ENCODE measurements around the gene RPS14.
"Not testable (repeated sequence)": the region's sequence is repeated elsewhere in the genome, so short reads cannot be mapped to it uniquely, and the experiment has no call there.

RPS14 gene

DNA sequence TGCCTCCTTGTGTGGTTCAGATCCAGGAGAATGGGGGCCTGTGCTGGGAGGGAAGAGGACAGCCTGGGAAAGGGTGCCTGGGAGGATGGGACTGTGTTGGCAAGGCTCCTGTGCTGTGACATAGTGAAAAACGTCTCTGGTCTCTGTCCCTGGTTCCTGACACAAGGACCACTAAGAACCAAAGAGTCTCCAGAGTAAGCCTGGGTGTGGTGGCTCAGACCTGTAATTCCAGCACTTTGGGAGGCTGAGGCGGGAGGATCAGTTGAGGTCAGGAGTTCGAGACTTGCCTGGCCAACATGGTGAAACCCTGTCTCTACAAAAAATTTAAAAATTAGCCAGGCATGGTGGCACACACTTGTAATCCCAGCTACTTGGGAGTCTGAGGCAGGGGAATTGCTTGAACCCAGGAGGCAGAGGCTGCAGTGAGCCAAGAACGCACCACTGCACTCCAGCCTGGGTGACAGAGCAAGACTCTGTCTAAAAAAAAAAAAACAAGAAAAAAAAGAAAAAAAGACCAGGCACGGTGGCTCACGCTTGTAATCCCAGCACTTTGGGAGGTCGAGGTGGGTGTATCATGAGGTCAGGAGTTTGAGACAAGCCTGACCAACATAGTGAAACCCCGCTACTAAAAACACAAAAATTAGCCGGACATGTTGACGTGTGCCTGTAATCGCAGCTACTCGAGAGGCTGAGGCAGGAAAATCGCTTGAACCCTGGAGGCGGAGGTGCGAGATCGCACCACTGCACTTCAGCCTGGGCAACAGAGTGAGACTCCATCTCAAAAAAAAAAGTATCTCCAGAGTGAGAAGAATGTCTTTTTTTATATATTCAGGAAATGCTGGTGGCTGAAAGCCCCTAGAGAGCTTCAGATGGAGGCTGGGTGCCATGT lies 35.4 kb downstream of the RPS14 start:
- H3K4me3 Mint-ChIP-seq, result peak overlapping the region; percentile 96
- peaks cover 41% of the 10 kb centered on the region for H3K4me1 Mint-ChIP-seq
- not testable (repeated sequence) for DNase-seq (ENCODE audit: low spot score in 2 of 2); ATAC-seq; H3K9me3 Mint-ChIP-seq
- H3K36me3 Mint-ChIP-seq, result peaks cover 41% of the 10 kb centered on the region
- H3K27ac Mint-ChIP-seq, result peak overlapping the region; percentile 99

DNA sequence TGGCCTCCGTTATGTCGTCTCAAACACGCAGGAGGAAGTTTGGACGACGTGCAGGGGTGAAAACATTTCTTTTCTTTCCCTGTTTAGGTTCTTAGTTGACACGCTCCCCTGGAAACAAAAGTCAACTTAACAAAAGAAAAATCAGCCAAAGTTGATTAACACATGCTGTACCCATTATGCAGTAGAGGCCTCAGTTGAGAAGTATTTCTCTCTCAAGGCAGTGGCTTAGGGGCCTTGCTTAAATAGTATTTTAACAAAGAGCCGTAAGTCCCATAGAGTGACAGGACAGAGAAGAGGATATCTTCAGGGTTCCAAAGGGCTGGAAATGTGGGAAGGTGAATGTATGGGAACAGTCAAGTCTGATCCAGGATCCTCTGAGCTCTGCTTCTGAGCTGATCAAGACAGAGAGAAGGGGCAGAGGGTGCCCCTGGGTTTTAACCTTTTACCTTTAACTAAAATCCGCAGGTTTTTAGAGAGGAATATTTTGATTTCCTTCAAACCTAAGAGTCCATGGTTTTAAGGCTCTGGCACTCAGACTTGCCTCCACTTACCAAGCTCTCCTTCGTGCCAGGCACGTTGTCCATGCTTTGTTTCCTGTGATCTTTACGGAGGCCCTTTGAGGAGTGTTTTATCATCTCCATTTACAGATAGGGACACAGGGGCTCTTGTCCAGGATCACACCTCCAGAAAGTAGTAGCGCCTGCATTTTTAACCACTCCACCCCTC lies 36.2 kb downstream of the RPS14 start:
- no peak for DNase-seq (ENCODE audit: low spot score in 2 of 2)
- Mint-ChIP-seq H3K9me3 (no peaks in the 10 kb centered on the region), H3K36me3 (peaks cover 49% of the 10 kb centered on the region), H3K27ac (peak overlapping the region; percentile 99), H3K4me1 (peaks cover 44% of the 10 kb centered on the region), H3K4me3 (peak overlapping the region; percentile 96)
- no peak for ATAC-seq

DNA sequence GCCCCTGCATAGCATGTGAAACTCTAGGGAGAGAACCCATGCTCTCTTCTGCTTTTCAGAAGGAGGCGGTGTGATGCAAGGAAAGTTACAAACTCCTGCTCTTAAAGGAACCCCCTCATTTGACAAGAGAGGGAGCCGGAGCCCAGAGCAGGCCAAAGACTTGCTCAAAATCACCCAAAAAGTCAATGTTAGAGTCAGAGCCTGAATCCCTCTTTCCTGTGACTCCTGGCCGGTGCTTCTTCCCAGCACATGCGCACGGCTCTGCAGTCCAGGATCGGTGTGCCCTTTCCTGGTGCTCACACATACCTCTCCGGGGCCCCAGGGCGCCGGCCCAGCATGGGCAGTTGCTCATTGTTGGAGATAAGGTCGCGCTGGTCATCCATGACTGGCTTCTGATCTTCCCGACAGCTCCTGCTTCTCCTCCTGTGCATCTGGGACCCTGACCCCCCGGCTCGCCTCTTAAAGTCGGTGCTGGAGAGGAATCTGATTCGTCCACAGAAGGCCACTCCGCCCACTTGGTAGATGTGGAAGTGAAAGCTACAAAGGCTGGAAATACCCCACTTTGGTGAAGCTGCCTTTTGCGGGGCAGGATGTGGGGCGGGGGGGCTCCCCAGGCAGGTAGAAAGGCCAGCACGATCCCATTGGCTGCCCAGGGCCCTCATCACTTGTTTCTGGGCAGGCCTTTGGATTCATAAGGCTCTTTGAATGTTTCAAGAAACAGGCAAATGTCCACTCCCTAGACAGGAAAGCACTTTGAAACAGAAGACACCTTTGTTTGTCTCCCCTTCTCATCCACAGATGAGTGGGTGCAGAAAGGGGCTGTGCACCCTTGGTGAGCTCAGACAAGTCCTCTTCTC lies 37.0 kb downstream of the RPS14 start, which contains the start of gene CD74:
TSS of gene CD74 (minus strand) at position 592 of the 857 bp plus-strand sequence. CDS start at position 431, 161 bp downstream.
- peak within 1 kb of the TSS; percentile 99 for H3K27ac Mint-ChIP-seq
- ATAC-seq, result peak; percentile 92
- peak within 1 kb of the TSS; percentile 96 for H3K4me3 Mint-ChIP-seq

DNA sequence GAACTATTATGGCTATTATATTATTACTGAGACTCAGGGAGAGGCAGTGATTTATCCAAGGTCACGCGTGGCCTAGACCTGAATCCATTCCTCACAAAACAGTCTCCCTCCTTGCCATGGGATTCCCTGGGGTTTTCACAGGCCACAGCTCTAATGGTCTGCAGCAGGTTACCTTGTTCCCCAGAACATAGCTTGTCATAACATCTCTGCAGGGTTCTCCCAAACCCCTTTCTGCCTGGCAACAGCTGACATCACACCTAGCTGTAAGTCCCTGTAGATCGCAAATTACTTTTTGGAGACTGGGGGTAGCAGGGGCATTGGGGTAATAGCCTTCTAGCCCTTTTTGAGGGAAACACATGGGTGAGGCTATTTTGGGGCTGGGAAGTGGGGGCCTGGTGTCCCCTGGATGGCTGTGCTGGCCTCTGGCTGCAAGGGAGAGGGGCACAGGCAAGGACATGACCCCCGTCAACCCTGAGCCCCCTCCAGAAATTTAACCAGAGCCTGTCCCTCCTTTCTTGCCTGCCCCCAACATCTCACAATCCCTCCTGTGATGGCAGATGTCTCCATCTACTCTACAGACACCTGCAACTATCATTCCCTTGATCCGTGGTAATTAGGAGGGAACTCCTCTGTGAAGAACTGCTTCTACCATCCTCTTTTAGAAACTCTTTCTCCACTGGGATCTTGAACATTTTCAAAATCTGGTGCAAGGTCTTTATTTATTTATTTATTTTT lies 38.1 kb downstream of the RPS14 start:
- DNase-seq (ENCODE audit: low spot score in 2 of 2) (peak; percentile 43 to 87), ATAC-seq (peak; percentile 49)
- H3K27ac Mint-ChIP-seq, result peak overlapping the region; percentile 99
- no peaks in the 10 kb centered on the region for H3K9me3 Mint-ChIP-seq
- peaks cover 56% of the 10 kb centered on the region for H3K4me1 Mint-ChIP-seq
- peaks cover 68% of the 10 kb centered on the region for H3K36me3 Mint-ChIP-seq
- peak overlapping the region; percentile 96 for H3K4me3 Mint-ChIP-seq

More for the DNA sequence above, 37.0 kb downstream of the RPS14 start, which contains the start of gene CD74:
- Mint-ChIP-seq H3K36me3 (peaks cover 57% of the 10 kb centered on the region), H3K4me1 (peaks cover 48% of the 10 kb centered on the region), H3K9me3 (no peaks in the 10 kb centered on the region)
- DNase-seq (ENCODE audit: low spot score in 2 of 2), result peak; percentile 76 to 95

DNA sequence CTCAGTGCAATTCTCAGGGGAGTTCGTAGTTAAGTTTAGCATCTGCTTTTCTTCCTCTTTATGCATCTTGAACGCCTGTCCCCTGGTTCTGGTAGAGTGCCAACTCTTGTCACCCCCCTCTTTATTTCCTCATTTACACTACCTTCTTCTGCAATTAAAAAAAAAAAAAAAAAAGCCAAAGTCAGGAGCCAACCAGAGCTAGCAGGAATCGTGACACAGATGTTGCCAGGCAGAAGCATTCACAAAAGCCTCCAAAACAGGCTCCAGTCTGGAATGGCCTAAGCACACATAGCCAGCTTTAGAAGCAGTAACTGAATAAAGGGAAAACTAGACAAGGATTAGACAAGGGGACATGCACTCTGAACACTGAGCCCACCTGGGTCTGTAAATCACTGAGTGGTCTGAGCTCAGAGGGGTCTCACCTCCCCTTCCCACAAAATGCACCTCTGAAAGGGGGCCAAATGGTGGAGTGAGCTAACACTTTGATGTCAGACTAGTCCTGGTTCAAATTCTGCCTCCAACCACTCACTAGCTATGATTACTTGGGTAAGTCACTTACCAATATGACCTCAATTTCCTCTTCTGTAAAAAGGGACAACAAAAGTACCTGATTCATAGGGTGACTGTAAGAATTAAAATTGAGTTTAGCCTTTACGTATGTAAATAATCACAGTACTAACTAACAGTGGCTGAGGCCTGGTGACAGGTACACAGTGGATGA lies 38.9 kb downstream of the RPS14 start:
- peaks cover 62% of the 10 kb centered on the region for H3K4me1 Mint-ChIP-seq
- ATAC-seq (peak; percentile 57), DNase-seq (ENCODE audit: low spot score in 2 of 2) (peak in 1 of 2 donors; percentile 65)
- H3K9me3 Mint-ChIP-seq, result no peaks in the 10 kb centered on the region
- H3K36me3 Mint-ChIP-seq, result peaks cover 75% of the 10 kb centered on the region
- H3K27ac Mint-ChIP-seq, result peak overlapping the region; percentile 99
- H3K4me3 Mint-ChIP-seq, result peak overlapping the region; percentile 96

DNA sequence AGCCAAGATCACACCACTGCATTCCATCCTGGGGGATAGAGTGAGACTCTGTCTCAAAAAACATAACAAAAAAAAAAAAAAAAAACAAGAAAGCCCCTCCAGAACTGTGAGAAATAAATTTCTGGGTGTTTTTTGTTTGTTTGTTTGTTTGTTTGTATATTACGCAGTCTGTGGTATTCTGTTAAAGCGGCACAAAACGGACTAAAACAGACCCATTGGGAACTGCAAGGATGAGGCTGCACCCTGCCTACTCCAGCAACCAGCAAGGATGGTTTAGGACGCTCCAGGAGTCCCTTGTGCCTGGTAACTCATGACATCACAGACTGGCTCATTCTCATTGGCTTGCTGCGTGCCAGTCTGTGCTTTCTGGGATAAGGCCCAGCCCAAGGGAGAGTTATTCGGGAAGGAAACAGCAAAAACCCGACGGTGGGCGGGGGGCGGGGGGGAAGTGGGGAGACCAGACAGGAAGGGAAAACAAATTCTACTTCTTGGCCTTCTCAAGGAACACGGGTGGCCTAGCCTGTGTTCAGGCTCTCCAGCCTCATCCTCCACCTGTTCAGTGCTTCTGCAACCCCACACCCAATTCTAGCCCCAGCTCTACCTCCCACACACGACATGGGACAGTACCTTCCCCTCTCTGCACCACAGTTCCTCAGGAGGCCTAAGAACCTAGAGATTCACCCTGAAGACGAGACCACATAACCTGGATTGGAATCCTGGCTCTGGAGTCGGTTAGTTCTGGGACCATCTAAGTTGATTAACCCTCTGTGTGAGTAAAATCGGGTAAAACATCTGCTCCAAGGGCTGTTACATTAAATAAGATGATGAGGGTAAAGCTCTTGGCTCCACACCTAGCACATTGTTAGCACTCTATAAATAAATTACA lies 39.7 kb downstream of the RPS14 start:
- Mint-ChIP-seq H3K9me3 (no peaks in the 10 kb centered on the region), H3K4me3 (peak overlapping the region; percentile 96), H3K36me3 (peaks cover 83% of the 10 kb centered on the region), H3K4me1 (peaks cover 62% of the 10 kb centered on the region), H3K27ac (peak overlapping the region; percentile 99)
- DNase-seq (ENCODE audit: low spot score in 2 of 2), result peak; percentile 38 to 76
- peak; percentile 45 for ATAC-seq

DNA sequence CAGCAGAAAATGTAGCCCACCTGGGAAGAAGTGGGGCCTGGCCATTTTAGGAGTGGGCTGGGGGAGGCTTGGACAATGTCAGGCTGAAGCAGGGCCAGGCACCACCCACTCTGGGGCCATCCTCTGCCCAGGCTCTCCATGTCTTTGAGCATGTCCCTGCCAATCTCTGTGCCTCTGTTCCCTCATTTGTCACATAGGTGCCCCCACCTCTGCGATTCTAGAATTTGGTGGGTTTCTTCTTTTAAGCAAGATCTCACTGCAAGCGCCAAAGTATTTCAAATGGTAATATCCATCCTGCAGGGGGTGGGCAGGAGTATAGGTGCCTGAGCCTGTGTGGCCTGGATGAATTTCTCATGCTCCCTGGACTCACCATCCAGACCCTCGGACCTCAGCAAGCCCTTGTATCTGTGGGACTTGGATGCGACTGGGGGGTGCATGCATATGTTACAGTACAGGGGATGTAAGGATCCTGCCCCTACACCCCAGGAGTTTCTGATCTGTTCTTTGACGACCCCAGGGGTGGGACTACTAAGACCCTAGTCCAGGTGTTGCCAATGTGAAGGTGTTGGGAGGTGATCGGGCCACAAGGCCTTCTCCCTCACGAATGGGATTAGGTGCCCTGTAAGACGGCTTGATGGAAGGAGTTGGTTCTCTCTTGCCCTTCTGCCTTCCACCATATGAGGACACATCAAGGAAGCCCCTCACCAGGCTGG lies 41.2 kb downstream of the RPS14 start:
- Mint-ChIP-seq H3K27ac (peak overlapping the region; percentile 99), H3K4me3 (peak overlapping the region; percentile 96), H3K9me3 (no peaks in the 10 kb centered on the region), H3K4me1 (peaks cover 57% of the 10 kb centered on the region), H3K36me3 (peaks cover 98% of the 10 kb centered on the region)
- DNase-seq (ENCODE audit: low spot score in 2 of 2) (no peak), ATAC-seq (no peak)

DNA sequence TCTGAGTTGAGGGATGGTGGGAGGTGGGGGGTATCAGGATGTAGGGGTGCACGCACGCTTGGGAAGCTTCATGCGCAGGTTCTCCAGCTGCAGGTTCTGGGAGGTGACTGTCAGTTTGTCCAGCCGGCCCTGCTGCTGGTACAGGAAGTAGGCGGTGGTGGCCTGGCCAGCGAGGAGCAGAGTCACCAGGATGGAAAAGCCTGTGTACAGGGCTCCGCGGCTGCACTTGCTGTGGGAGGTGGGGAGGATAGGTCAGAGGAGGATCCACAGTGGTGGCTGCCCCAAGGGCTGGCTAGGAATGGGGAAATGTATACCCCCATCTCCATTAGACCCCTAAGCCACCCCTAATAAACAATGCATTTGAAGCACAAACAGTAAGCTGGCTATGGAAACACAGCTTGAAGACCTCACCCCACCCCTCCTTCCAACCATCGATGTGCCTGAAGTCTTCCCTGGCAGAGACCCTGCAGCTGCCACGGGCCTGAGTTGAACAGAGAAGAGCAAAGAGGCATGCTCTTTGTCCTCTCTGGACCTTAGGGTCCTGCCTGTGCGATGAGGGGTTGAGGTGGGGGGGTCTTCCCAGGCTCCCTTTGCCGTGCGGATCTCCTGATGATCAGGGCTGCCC lies 42.3 kb downstream of the RPS14 start:
- DNase-seq (ENCODE audit: low spot score in 2 of 2), result no peak
- Mint-ChIP-seq H3K36me3 (peaks cover 99% of the 10 kb centered on the region), H3K9me3 (no peaks in the 10 kb centered on the region), H3K4me3 (no peak overlapping the region), H3K4me1 (peaks cover 51% of the 10 kb centered on the region), H3K27ac (peak overlapping the region; percentile 83)
- no peak for ATAC-seq

DNA sequence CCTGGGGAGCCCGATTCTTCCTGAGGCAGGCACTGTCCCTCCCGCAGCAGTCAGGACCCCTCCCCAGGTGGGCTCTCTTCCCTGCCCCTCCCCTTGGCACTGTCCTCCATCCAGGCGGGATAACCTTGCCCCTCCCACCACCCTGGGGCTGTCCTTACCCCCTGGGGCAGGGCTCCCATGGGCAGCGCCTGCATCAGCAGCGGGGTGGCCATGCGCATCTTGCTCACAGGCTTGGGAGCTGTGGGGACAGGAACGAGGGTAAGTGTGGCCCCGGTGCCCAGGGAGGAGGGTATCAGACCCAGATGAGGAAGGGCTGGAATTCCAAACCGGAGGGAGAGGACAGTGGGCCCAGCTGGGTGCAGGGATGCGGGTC lies 42.8 kb downstream of the RPS14 start:
- H3K36me3 Mint-ChIP-seq, result peaks cover 99% of the 10 kb centered on the region
- H3K4me1 Mint-ChIP-seq, result peaks cover 52% of the 10 kb centered on the region
- no peak for ATAC-seq
- no peak for DNase-seq (ENCODE audit: low spot score in 2 of 2)
- no peak overlapping the region for H3K4me3 Mint-ChIP-seq
- H3K27ac Mint-ChIP-seq, result peak overlapping the region; percentile 83
- no peaks in the 10 kb centered on the region for H3K9me3 Mint-ChIP-seq

DNA sequence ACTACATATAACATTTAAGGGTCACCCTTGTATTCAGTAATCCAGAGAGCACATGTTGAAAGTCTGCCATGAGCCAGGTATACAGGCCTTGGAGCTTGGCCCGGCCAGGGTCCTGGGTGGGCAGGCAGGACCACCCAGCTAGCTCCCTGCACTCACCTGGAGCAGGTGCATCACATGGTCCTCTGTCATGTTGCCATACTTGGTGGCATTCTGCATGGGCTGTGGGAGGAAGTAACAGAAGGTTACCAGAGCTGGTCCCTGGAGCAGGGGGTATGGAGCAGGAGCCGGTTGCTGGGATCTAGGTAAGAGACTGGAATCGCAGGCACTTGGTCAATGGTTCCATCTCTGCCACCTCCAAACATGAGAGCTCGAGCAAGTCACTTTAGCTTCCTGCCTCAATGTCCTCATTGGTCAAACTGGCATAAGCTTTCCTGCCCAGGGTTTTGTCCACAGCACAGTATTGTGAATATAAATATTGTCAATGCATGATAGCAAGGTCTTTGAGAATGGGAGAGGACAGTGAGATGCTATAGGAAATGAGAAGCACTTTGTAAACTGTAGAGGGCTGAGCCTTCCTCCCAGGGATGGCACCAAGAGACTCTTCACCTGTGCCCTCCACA lies 43.3 kb downstream of the RPS14 start:
- H3K36me3 Mint-ChIP-seq, result peaks cover 99% of the 10 kb centered on the region
- no peak overlapping the region for H3K4me3 Mint-ChIP-seq
- ATAC-seq, result no peak
- no peak for DNase-seq (ENCODE audit: low spot score in 2 of 2)
- H3K9me3 Mint-ChIP-seq, result no peaks in the 10 kb centered on the region
- H3K4me1 Mint-ChIP-seq, result peaks cover 52% of the 10 kb centered on the region
- peak overlapping the region; percentile 83 for H3K27ac Mint-ChIP-seq

DNA sequence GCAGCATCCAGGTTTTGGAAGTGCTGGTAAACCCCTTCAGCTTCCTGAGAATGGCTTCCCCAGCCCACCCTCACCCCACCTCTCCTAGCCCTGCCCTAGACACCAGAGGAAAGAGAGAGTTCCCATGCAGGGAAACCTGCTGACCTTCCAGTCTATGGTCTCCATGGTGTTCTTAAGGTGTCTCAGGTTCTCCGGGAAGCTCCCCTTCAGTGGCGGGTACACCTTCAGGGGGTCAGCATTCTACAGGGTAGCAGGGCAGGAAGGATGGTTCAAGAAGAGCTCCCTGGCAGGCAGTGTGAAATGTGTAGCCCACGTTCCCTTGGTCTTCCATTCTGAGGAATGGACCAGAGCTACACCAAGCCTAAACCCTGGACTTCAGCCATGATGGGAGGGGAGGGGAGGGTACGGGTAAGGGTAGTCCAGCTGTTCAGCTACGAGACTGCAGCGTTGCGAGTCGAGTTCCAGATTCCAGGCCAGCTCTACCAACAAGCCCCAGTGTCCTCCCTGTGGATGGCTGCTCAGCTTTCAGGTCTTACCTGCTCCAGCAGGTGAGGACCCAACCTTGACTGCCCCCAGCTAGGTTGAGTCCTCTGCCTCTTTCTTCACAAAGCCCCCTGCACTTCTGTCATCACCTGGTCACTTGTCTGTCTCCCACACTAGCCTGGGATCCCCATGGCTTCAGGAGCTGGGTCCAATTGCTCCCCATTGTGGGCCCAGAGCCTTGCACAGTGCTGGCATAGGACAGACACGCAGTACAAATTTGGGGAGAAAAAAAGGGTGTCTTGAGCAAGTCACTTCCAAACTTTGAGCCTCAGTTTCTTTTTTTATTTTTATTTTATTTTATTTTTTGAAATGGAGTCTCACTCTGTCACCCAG lies 44.4 kb downstream of the RPS14 start:
- H3K36me3 Mint-ChIP-seq, result peaks cover 99% of the 10 kb centered on the region
- ATAC-seq (no peak), DNase-seq (ENCODE audit: low spot score in 2 of 2) (no peak)
- no peaks in the 10 kb centered on the region for H3K9me3 Mint-ChIP-seq
- no peak overlapping the region for H3K4me3 Mint-ChIP-seq
- H3K27ac Mint-ChIP-seq, result no peak overlapping the region
- H3K4me1 Mint-ChIP-seq, result peaks cover 49% of the 10 kb centered on the region
